HepG2 (cell line): ENCODE results near the gene CTNNA3. TPM values are rescaled to one million over a fixed set of nuclear protein-coding genes. Genes with fewer than 3 reads are reported as not detected.

Experiments used
- ATAC-seq: fragments of 200-7000 bp; cut with Tn5 transposase; 3 replicates; pipeline ENCODE4 v1.9.1; 2020; ENCODE audit warnings: mild to moderate bottlenecking, moderate library complexity
- BruUV-seq: library from RNA; stranded (reverse); fragments of 400-500 nt; replicated peaks from 2 replicates; lab custom pipeline; 2021; lab: Mats Ljungman, UMichigan
- CTCF ChIA-PET: fragments of 300-600 bp; formaldehyde crosslinking; extraction: SDS; loops from one replicate; lab custom pipeline; 2021; ENCODE audit warnings: low total read pairs, inconsistent platforms, low intra/inter-chr PET ratio; lab: Yijun Ruan, JAX
- POLR2A ChIA-PET: fragments of 350-600 bp; sonication (Branson Sonifier 250); formaldehyde crosslinking; loops from one replicate; lab custom pipeline; 2020; ENCODE audit warnings: antibody characterized with exemption, inconsistent platforms; lab: Yijun Ruan, JAX
- DNase-seq: peaks from one replicate; pipeline ENCODE4 v3.0.0-alpha.2; 2015; ENCODE audit warnings: low spot score
- FAIRE-seq: peaks from 3 replicates; lab custom pipeline; 2011; peaks lifted over from hg19 to GRCh38; lab: Jason Lieb, UNC
- H2AFZ ChIP-seq: one replicate; pipeline ENCODE4 v1.6.1; 2011; ENCODE audit warnings: low read length, inconsistent platforms
- H3K27ac ChIP-seq: fragments of 300-600 bp; 3 replicates; pipeline ENCODE4 v1.8.0; 2011; ENCODE audit warnings: mixed run types, mild to moderate bottlenecking, mixed read lengths, low read length, inconsistent platforms; ENCODE audit not compliant: insufficient read depth; ENCODE audit errors: extremely low read length
- H3K27me3 ChIP-seq, 2 experiments: fragments of 200-600 bp in 1 of 2; 2 replicates in 1 of 2; 3 replicates in 1 of 2; pipeline versions ENCODE4 v1.6.0 to v1.8.0; 2011; ENCODE audit warnings: low read length in 2 of 2, mild to moderate bottlenecking in 2 of 2, moderate library complexity in 2 of 2, inconsistent platforms in 1 of 2; ENCODE audit not compliant: insufficient read depth in 2 of 2, control insufficient read depth in 1 of 2
- H3K36me3 ChIP-seq, 2 experiments: fragments of 200-600 bp in 1 of 2; replicated peaks in 1 of 2; 2 replicates in 1 of 2; 3 replicates in 1 of 2; pipeline versions ENCODE4 v1.5.1 to v1.8.0; 2011; ENCODE audit warnings: low read length in 2 of 2, inconsistent platforms in 1 of 2; ENCODE audit not compliant: insufficient read depth in 2 of 2, control insufficient read depth in 1 of 2
- H3K4me1 ChIP-seq: 2 replicates; pipeline ENCODE4 v1.5.1; 2012; ENCODE audit warnings: low read length, inconsistent platforms; ENCODE audit not compliant: insufficient read depth
- H3K4me2 ChIP-seq: 2 replicates; pipeline ENCODE4 v1.6.0; 2011; ENCODE audit warnings: low read depth, low read length, inconsistent platforms
- H3K4me3 ChIP-seq, 3 experiments: fragments of 200-600 bp in 1 of 3; sonication (generic), shearing (Covaris generic) in 1 of 3; replicated peaks in 1 of 3; 2 replicates each; pipeline ENCODE4 v1.5.1; 2011 to 2016; ENCODE audit warnings: low read length in 3 of 3, inconsistent platforms in 2 of 3, low read depth in 2 of 3, mild to moderate bottlenecking in 2 of 3, control low read depth in 1 of 3, mixed read lengths in 1 of 3; ENCODE audit not compliant: insufficient read depth in 1 of 3
- H3K79me2 ChIP-seq: one replicate; pipeline ENCODE4 v1.6.1; 2011; ENCODE audit warnings: low read length, inconsistent platforms; ENCODE audit not compliant: insufficient read depth
- H3K9ac ChIP-seq: 2 replicates; pipeline ENCODE4 v1.6.0; 2011; ENCODE audit warnings: mild to moderate bottlenecking, low read depth, low read length, inconsistent platforms; ENCODE audit not compliant: insufficient read depth
- H3K9me3 ChIP-seq: 2 replicates; pipeline ENCODE4 v1.5.1; 2012; ENCODE audit warnings: mild to moderate bottlenecking, low read length
- H4K20me1 ChIP-seq: 2 replicates; pipeline ENCODE4 v1.6.0; 2011; ENCODE audit warnings: inconsistent platforms, mild to moderate bottlenecking, low read length, moderate library complexity; ENCODE audit not compliant: insufficient read depth
- MYC ChIP-seq: sonication (generic); formaldehyde crosslinking; IDR thresholded peaks from 2 replicates; pipeline ENCODE4 v1.9.0; 2021; ENCODE audit warnings: missing genetic modification reagents, borderline replicate concordance
- PTBP1 ChIP-seq: fragments of 200-400 bp; formaldehyde crosslinking; IDR thresholded peaks from 2 replicates; pipeline ENCODE4 v1.6.1; 2018; ENCODE audit warnings: low read length, low read depth; ENCODE audit not compliant: poor library complexity, severe bottlenecking
- SUZ12 ChIP-seq: fragments of 150-350 bp; IDR thresholded peaks from 2 replicates; pipeline ENCODE4 v1.6.1; 2014; ENCODE audit warnings: low read depth, low read length
- ZNF563 ChIP-seq: sonication (generic); formaldehyde crosslinking; IDR thresholded peaks from 2 replicates; pipeline ENCODE4 v1.8.0; 2022; ENCODE audit warnings: mild to moderate bottlenecking, moderate library complexity, missing genetic modification reagents
- ZSCAN30 ChIP-seq: sonication (generic); formaldehyde crosslinking; IDR thresholded peaks from 2 replicates; pipeline ENCODE4 v1.5.0; 2020; ENCODE audit warnings: mild to moderate bottlenecking, missing genetic modification reagents
- WGBS: methylation state at CpG from one replicate; pipeline ENCODE4 v1.1.6; 2017; ENCODE audit warnings: low lambda C conversion rate; 5-methylcytosine and 5-hydroxymethylcytosine counted together
- in situ Hi-C: cut with HindIII; loops from 2 replicates; pipeline ENCODE4 v1.10.0; 2017; ENCODE audit warnings: low pct_unique_long_range_greater_than_20kb; ENCODE audit not compliant: extremely low pct_ligation_motif_present
- intact Hi-C: fragments of 100-400 bp; cut with micrococcal nuclease; formaldehyde crosslinking; loops from one replicate; pipeline ENCODE4 v1.10.0; 2022; ENCODE audit not compliant: unreplicated experiment
- polyA plus RNA-seq, 8 experiments: library from polyadenylated mRNA; depleted of rRNA in 3 of 8; stranded (reverse) in 7 of 8; unstranded in 1 of 8; fragments of >200 nt; fragmentation: Illumina TruSeq in 4 of 8; extraction: Trizol in 4 of 8; gene quantifications; 2 replicates each; pipeline versions ENCODE4 v1.2.1 to v1.2.3, GENCODE V29; 2011 to 2016; ENCODE audit warnings: low read depth in 4 of 8, missing spikeins in 1 of 8, mixed read lengths in 1 of 8; ENCODE audit not compliant: insufficient read depth in 1 of 8
- total RNA-seq, 5 experiments: library from RNA; depleted of rRNA; stranded (reverse); fragments of >200 nt; fragmentation: Illumina TruSeq; extraction: Trizol; gene quantifications; 2 replicates each; pipeline ENCODE4 v1.2.3, GENCODE V29; 2016; ENCODE audit warnings: low read depth in 1 of 5
- TF ChIP-seq, protein P1 (sequence below): sonication (generic); formaldehyde crosslinking; IDR thresholded peaks from 2 replicates; pipeline ENCODE4 v1.8.0; 2022; ENCODE audit warnings: missing genetic modification reagents, mild to moderate bottlenecking, borderline replicate concordance
- TF ChIP-seq, protein P2 (sequence below): sonication (generic); formaldehyde crosslinking; IDR thresholded peaks from 2 replicates; pipeline ENCODE4 v1.4.0; 2020; ENCODE audit warnings: missing genetic modification reagents, borderline replicate concordance
- TF ChIP-seq, protein P3 (sequence below): sonication (generic); formaldehyde crosslinking; IDR thresholded peaks from 2 replicates; pipeline ENCODE4 v1.4.0; 2020; ENCODE audit warnings: low read depth, missing genetic modification reagents
- TF ChIP-seq, protein P4 (sequence below): sonication (generic); formaldehyde crosslinking; IDR thresholded peaks from 2 replicates; pipeline ENCODE4 v1.8.0; 2022; ENCODE audit warnings: mild to moderate bottlenecking, missing genetic modification reagents, moderate library complexity
- TF ChIP-seq, protein P5 (sequence below), 2 experiments: fragments of 450-650 bp in 1 of 2; sonication (generic) in 1 of 2; formaldehyde crosslinking; IDR thresholded peaks; 2 replicates each; pipeline versions ENCODE4 v1.5.0 to v1.8.0; 2020 to 2022; ENCODE audit warnings: mild to moderate bottlenecking in 1 of 2, missing genetic modification reagents in 1 of 2
- TF ChIP-seq, protein P6 (sequence below): sonication (generic); formaldehyde crosslinking; conservative IDR thresholded peaks from 2 replicates; pipeline ENCODE4 v1.8.1; 2023; ENCODE audit warnings: missing genetic modification reagents

The CTNNA3 gene
- total and polyA plus RNA-seq, 2 of the 13 experiments (the other 11 are each of a cell fraction or from before 2014, with no cell fraction given) = not detected

DNA sequence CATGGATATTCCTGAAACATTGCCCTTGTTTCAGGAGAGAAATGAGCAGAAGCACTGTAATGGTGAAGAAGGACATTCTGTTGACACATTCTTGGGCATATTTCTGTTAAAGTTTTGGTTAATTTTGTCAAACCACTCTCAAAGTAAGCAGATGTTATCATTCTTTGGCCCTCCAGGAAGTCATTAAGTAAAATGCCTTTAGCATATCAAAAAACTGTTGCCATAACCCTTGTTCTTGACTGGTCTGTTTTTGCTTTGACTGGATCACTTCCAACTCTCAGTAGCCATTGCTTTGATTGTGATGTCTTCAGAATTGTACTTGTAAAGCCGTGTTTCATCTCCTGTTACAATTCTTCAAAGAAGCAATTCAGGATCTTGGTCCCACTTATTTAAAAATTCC, 1174.5 kb downstream of the CTNNA3 start (continued):
- TF ChIP-seq, protein P1, sequence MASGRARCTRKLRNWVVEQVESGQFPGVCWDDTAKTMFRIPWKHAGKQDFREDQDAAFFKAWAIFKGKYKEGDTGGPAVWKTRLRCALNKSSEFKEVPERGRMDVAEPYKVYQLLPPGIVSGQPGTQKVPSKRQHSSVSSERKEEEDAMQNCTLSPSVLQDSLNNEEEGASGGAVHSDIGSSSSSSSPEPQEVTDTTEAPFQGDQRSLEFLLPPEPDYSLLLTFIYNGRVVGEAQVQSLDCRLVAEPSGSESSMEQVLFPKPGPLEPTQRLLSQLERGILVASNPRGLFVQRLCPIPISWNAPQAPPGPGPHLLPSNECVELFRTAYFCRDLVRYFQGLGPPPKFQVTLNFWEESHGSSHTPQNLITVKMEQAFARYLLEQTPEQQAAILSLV (CRISPR knock-in tag) = no peak
- TF ChIP-seq ZSCAN30 (CRISPR knock-in tag) = no peak

DNA sequence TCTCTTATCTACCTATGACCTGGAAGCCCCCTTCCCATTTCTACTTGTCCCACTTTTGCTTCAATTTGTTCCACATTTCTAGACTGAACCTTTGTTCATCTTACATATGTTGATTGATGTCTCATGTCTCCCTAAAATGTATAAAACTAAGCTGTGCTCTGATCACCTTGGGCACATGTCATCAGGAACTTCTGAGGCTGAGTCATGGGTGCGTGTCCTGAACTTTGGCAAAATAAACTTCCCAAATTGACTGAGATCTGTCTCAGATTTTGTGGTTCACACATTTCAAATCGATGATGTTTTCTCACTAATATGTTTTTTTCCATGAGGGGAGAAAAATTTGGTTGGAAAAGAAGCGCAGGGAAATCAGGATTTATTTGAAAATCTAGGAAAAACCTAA, 1176.4 kb downstream of the CTNNA3 start:
- in situ Hi-C loops (no loop called here), intact Hi-C loops (no loop called here)
- Histone ChIP-seq H3K79me2 (no peaks in the 10 kb centered on the region), H3K27me3 (no peaks in the 10 kb centered on the region), H3K4me1 (no peaks in the 10 kb centered on the region), H2AFZ (no peak overlapping the region), H3K4me3 (no peak overlapping the region), H3K36me3 (no peaks in the 10 kb centered on the region), H3K9ac (no peak overlapping the region), H3K27ac (no peak overlapping the region), H3K4me2 (no peak overlapping the region), H4K20me1 (no peaks in the 10 kb centered on the region), H3K9me3 (peaks cover 17% of the 10 kb centered on the region; the same call in 1 of the 2 replicates)
- DNase-seq (no peak), ATAC-seq (no peak), FAIRE-seq (no peak)
- ChIA-PET POLR2A (no interaction called here), CTCF (no interaction called here)
- no TSS peak for BruUV-seq
- WGBS = 9% methylated on average over 3 of the region's 3 CpGs
- TF ChIP-seq, protein P2, sequence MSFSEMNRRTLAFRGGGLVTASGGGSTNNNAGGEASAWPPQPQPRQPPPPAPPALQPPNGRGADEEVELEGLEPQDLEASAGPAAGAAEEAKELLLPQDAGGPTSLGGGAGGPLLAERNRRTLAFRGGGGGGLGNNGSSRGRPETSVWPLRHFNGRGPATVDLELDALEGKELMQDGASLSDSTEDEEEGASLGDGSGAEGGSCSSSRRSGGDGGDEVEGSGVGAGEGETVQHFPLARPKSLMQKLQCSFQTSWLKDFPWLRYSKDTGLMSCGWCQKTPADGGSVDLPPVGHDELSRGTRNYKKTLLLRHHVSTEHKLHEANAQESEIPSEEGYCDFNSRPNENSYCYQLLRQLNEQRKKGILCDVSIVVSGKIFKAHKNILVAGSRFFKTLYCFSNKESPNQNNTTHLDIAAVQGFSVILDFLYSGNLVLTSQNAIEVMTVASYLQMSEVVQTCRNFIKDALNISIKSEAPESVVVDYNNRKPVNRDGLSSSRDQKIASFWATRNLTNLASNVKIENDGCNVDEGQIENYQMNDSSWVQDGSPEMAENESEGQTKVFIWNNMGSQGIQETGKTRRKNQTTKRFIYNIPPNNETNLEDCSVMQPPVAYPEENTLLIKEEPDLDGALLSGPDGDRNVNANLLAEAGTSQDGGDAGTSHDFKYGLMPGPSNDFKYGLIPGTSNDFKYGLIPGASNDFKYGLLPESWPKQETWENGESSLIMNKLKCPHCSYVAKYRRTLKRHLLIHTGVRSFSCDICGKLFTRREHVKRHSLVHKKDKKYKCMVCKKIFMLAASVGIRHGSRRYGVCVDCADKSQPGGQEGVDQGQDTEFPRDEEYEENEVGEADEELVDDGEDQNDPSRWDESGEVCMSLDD (CRISPR knock-in tag) = no peak
- TF ChIP-seq MYC (CRISPR knock-in tag) (no peak), PTBP1 (no peak), SUZ12 (no peak), ZNF563 (CRISPR knock-in tag) (no peak)
- TF ChIP-seq, protein P3, sequence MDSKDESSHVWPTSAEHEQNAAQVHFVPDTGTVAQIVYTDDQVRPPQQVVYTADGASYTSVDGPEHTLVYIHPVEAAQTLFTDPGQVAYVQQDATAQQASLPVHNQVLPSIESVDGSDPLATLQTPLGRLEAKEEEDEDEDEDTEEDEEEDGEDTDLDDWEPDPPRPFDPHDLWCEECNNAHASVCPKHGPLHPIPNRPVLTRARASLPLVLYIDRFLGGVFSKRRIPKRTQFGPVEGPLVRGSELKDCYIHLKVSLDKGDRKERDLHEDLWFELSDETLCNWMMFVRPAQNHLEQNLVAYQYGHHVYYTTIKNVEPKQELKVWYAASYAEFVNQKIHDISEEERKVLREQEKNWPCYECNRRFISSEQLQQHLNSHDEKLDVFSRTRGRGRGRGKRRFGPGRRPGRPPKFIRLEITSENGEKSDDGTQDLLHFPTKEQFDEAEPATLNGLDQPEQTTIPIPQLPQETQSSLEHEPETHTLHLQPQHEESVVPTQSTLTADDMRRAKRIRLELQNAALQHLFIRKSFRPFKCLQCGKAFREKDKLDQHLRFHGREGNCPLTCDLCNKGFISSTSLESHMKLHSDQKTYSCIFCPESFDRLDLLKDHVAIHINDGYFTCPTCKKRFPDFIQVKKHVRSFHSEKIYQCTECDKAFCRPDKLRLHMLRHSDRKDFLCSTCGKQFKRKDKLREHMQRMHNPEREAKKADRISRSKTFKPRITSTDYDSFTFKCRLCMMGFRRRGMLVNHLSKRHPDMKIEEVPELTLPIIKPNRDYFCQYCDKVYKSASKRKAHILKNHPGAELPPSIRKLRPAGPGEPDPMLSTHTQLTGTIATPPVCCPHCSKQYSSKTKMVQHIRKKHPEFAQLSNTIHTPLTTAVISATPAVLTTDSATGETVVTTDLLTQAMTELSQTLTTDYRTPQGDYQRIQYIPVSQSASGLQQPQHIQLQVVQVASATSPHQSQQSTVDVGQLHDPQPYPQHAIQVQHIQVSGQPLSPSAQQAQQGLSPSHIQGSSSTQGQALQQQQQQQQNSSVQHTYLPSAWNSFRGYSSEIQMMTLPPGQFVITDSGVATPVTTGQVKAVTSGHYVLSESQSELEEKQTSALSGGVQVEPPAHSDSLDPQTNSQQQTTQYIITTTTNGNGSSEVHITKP (CRISPR knock-in tag) = no peak
- TF ChIP-seq, protein P4, sequence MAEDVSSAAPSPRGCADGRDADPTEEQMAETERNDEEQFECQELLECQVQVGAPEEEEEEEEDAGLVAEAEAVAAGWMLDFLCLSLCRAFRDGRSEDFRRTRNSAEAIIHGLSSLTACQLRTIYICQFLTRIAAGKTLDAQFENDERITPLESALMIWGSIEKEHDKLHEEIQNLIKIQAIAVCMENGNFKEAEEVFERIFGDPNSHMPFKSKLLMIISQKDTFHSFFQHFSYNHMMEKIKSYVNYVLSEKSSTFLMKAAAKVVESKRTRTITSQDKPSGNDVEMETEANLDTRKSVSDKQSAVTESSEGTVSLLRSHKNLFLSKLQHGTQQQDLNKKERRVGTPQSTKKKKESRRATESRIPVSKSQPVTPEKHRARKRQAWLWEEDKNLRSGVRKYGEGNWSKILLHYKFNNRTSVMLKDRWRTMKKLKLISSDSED (CRISPR knock-in tag) = no peak
- TF ChIP-seq, protein P5, sequence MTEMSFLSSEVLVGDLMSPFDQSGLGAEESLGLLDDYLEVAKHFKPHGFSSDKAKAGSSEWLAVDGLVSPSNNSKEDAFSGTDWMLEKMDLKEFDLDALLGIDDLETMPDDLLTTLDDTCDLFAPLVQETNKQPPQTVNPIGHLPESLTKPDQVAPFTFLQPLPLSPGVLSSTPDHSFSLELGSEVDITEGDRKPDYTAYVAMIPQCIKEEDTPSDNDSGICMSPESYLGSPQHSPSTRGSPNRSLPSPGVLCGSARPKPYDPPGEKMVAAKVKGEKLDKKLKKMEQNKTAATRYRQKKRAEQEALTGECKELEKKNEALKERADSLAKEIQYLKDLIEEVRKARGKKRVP (CRISPR knock-in tag; IDR thresholded peaks at IDR 0.05) = no peak
- TF ChIP-seq, protein P6, sequence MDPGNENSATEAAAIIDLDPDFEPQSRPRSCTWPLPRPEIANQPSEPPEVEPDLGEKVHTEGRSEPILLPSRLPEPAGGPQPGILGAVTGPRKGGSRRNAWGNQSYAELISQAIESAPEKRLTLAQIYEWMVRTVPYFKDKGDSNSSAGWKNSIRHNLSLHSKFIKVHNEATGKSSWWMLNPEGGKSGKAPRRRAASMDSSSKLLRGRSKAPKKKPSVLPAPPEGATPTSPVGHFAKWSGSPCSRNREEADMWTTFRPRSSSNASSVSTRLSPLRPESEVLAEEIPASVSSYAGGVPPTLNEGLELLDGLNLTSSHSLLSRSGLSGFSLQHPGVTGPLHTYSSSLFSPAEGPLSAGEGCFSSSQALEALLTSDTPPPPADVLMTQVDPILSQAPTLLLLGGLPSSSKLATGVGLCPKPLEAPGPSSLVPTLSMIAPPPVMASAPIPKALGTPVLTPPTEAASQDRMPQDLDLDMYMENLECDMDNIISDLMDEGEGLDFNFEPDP (CRISPR knock-in tag) = no peak
